Endothelial cell of umbilical vein (primary cell): ENCODE data around the gene KIAA1217.

Source experiments
- CTCF ChIP-seq, 2 donors: IDR thresholded peaks; 1 replicate in 1 of 2; 2 replicates in 1 of 2; pipeline ENCODE4 v1.5.1; 2011; ENCODE audit warnings: low read length in 2 of 2, mild to moderate bottlenecking in 2 of 2, moderate library complexity in 2 of 2, control low read depth in 1 of 2, inconsistent platforms in 1 of 2, low read depth in 1 of 2; ENCODE audit not compliant: insufficient read depth in 1 of 2; ENCODE audit errors: extremely low read depth in 1 of 2
- EZH2 ChIP-seq: IDR thresholded peaks from 2 replicates; pipeline ENCODE4 v1.6.1; 2012; ENCODE audit warnings: borderline replicate concordance, low read depth, mild to moderate bottlenecking, moderate library complexity, low read length, inconsistent platforms; ENCODE audit not compliant: severe bottlenecking
- FOS ChIP-seq: IDR thresholded peaks from 2 replicates; pipeline ENCODE4 v1.6.1; 2011; ENCODE audit warnings: mild to moderate bottlenecking, low read length, moderate library complexity, borderline replicate concordance; ENCODE audit not compliant: insufficient read depth
- JUN ChIP-seq: IDR thresholded peaks from 2 replicates; pipeline ENCODE4 v1.6.1; 2011; ENCODE audit warnings: borderline replicate concordance, low read depth; ENCODE audit not compliant: insufficient read length, insufficient read depth
- MYC ChIP-seq: IDR thresholded peaks from one replicate; pipeline ENCODE4 v1.6.1; 2011; ENCODE audit warnings: mild to moderate bottlenecking, low read depth, low read length
- POLR2A ChIP-seq: IDR thresholded peaks from 2 replicates; pipeline ENCODE4 v1.6.1; 2012; ENCODE audit warnings: low read depth, mild to moderate bottlenecking, control low read depth, low read length
- POLR2AphosphoS5 ChIP-seq: IDR thresholded peaks from 2 replicates; pipeline ENCODE4 v1.6.1; 2012; ENCODE audit warnings: low read depth, mild to moderate bottlenecking, control low read depth, low read length, moderate library complexity; ENCODE audit not compliant: insufficient read depth
- TF ChIP-seq, protein P1 (sequence below): IDR thresholded peaks from 2 replicates; pipeline ENCODE4 v1.6.1; 2011; ENCODE audit not compliant: insufficient read depth, insufficient read length

- TF ChIP-seq CTCF (IDR thresholded peaks at IDR 0.05; ENCODE audit: extremely low read depth in 1 of 2, insufficient read depth in 1 of 2, low read depth in 1 of 2, low read length in 2 of 2) (no peak), POLR2AphosphoS5 (no peak), POLR2A (no peak), EZH2 (no peak), MYC (no peak), JUN (no peak), FOS (no peak)
- TF ChIP-seq, protein P1, sequence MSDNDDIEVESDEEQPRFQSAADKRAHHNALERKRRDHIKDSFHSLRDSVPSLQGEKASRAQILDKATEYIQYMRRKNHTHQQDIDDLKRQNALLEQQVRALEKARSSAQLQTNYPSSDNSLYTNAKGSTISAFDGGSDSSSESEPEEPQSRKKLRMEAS: no peak
Observed at GRCh38 chr10:24397662-24398061, 188.7 kb downstream of the KIAA1217 start.
